Mesenchymal stem cell (in vitro differentiated cells and primary cell): ENCODE data around the gene TAF8.
"Not testable (repeated sequence)": the region's sequence is repeated elsewhere in the genome, so short reads cannot be mapped to it uniquely, and the experiment has no call there.

ENCODE experiments used
- DNase-seq: peaks from one replicate; pipeline ENCODE4 v3.0.0-alpha.2; 2013
- H2AFZ ChIP-seq: one replicate; pipeline ENCODE4 v1.6.1; 2013; ENCODE audit warnings: low read depth, mild to moderate bottlenecking, control low read depth, inconsistent platforms, low read length, moderate library complexity
- H2AK5ac ChIP-seq: 2 replicates; pipeline ENCODE4 v1.6.1; 2013; ENCODE audit warnings: low read length, moderate library complexity, mild to moderate bottlenecking, inconsistent platforms; ENCODE audit not compliant: severe bottlenecking
- H2BK120ac ChIP-seq: one replicate; pipeline ENCODE4 v1.6.1; 2013; ENCODE audit warnings: low read depth, mild to moderate bottlenecking, inconsistent platforms, low read length, moderate library complexity
- H2BK12ac ChIP-seq, 2 experiments: one replicate each; pipeline ENCODE4 v1.6.1; 2013; ENCODE audit warnings: inconsistent platforms in 2 of 2, low read length in 2 of 2, mild to moderate bottlenecking in 2 of 2, moderate library complexity in 2 of 2, control low read depth in 1 of 2
- H2BK15ac ChIP-seq: one replicate; pipeline ENCODE4 v1.6.1; 2013; ENCODE audit warnings: mild to moderate bottlenecking, low read depth, inconsistent platforms; ENCODE audit not compliant: poor library complexity, severe bottlenecking
- H2BK5ac ChIP-seq: 2 replicates; pipeline ENCODE4 v1.6.1; 2013; ENCODE audit warnings: low read depth, mild to moderate bottlenecking, low read length, control low read depth, inconsistent platforms; ENCODE audit not compliant: poor library complexity, severe bottlenecking
- H3K14ac ChIP-seq, 2 experiments: one replicate each; pipeline ENCODE4 v1.6.1; 2013; ENCODE audit warnings: inconsistent platforms in 2 of 2, low read length in 2 of 2, control low read depth in 1 of 2, mild to moderate bottlenecking in 1 of 2, moderate library complexity in 1 of 2
- H3K18ac ChIP-seq, 2 experiments: one replicate each; pipeline ENCODE4 v1.6.1; 2013; ENCODE audit warnings: inconsistent platforms in 2 of 2, low read length in 2 of 2, control low read depth in 1 of 2, low read depth in 1 of 2, mild to moderate bottlenecking in 1 of 2
- H3K23ac ChIP-seq, 2 experiments: one replicate each; pipeline ENCODE4 v1.6.1; 2013; ENCODE audit warnings: inconsistent platforms in 2 of 2, low read length in 2 of 2, mild to moderate bottlenecking in 2 of 2, moderate library complexity in 2 of 2, control low read depth in 1 of 2
- H3K27ac ChIP-seq: 2 replicates; pipeline ENCODE4 v1.5.1; 2013; ENCODE audit warnings: mild to moderate bottlenecking, moderate library complexity, low read length, control low read depth, inconsistent platforms; ENCODE audit not compliant: poor library complexity, severe bottlenecking
- H3K27me3 ChIP-seq, 2 experiments: 2 replicates each; pipeline versions ENCODE4 v1.6.1 to v1.7.0; 2013; ENCODE audit warnings: low read length in 2 of 2, mild to moderate bottlenecking in 2 of 2, moderate library complexity in 2 of 2, control low read depth in 1 of 2, inconsistent platforms in 1 of 2; ENCODE audit not compliant: control insufficient read depth in 1 of 2, insufficient read depth in 1 of 2
- H3K36me3 ChIP-seq, 2 experiments: 2 replicates each; pipeline versions ENCODE4 v1.6.1 to v1.7.0; 2013; ENCODE audit warnings: low read length in 2 of 2, control low read depth in 1 of 2, inconsistent platforms in 1 of 2, low read depth in 1 of 2, mild to moderate bottlenecking in 1 of 2; ENCODE audit not compliant: insufficient read depth in 2 of 2, control insufficient read depth in 1 of 2
- H3K4ac ChIP-seq, 2 experiments: one replicate each; pipeline ENCODE4 v1.6.1; 2013; ENCODE audit warnings: inconsistent platforms in 2 of 2, low read length in 2 of 2, mild to moderate bottlenecking in 2 of 2, moderate library complexity in 2 of 2, control low read depth in 1 of 2, low read depth in 1 of 2
- H3K4me1 ChIP-seq: 2 replicates; pipeline ENCODE4 v1.6.1; 2013; ENCODE audit warnings: low read depth, low read length, control low read depth; ENCODE audit not compliant: control insufficient read depth, insufficient read depth
- H3K4me2 ChIP-seq: 2 replicates; pipeline ENCODE4 v1.6.1; 2013; ENCODE audit warnings: low read length, mild to moderate bottlenecking, inconsistent platforms; ENCODE audit not compliant: poor library complexity, severe bottlenecking
- H3K4me3 ChIP-seq, 2 experiments: 2 replicates each; pipeline versions ENCODE4 v1.5.1 to v1.7.0; 2013; ENCODE audit warnings: low read length in 2 of 2, mild to moderate bottlenecking in 2 of 2, control low read depth in 1 of 2, low read depth in 1 of 2; ENCODE audit not compliant: insufficient read depth in 1 of 2
- H3K79me1 ChIP-seq: replicated peaks from 2 replicates; pipeline ENCODE4 v1.6.1; 2013; ENCODE audit warnings: mild to moderate bottlenecking, control low read depth, low read length, inconsistent platforms; ENCODE audit not compliant: poor library complexity, severe bottlenecking
- H3K9ac ChIP-seq: 2 replicates; pipeline ENCODE4 v1.7.0; 2013; ENCODE audit warnings: mild to moderate bottlenecking, low read length, moderate library complexity
- H3K9me3 ChIP-seq: 2 replicates; pipeline ENCODE4 v1.7.0; 2013; ENCODE audit warnings: mild to moderate bottlenecking, low read length; ENCODE audit not compliant: control insufficient read depth
- H4K8ac ChIP-seq: one replicate; pipeline ENCODE4 v1.6.1; 2013; ENCODE audit warnings: inconsistent platforms, mild to moderate bottlenecking, low read length, moderate library complexity
- H4K91ac ChIP-seq: one replicate; pipeline ENCODE4 v1.6.1; 2013; ENCODE audit warnings: mild to moderate bottlenecking, low read length, inconsistent platforms
- WGBS: methylation state at CpG from one replicate; pipeline ENCODE4 v1.1.7; 2013; ENCODE audit warnings: mixed read lengths; 5-methylcytosine and 5-hydroxymethylcytosine counted together

Gene TAF8

GRCh38 chr6:42029881-42030280, 20.4 kb upstream of the TAF8 start:
- H2BK12ac ChIP-seq = peak overlapping the region; percentile 49 to 87
- H3K23ac ChIP-seq = no peak overlapping the region
- H3K4me1 ChIP-seq = peaks cover 22% of the 10 kb centered on the region
- no peak overlapping the region for H2AK5ac ChIP-seq
- H3K14ac ChIP-seq = peak overlapping the region in 1 of 2 experiments; percentile 12
- no peak for DNase-seq
- no peaks in the 10 kb centered on the region for H3K27me3 ChIP-seq
- H3K9ac ChIP-seq = no peak overlapping the region
- no peak overlapping the region for H2AFZ ChIP-seq
- peaks cover 6% of the 10 kb centered on the region for H3K79me1 ChIP-seq
- H2BK120ac ChIP-seq = no peak overlapping the region
- H3K9me3 ChIP-seq = no peaks in the 10 kb centered on the region
- no peaks in the 10 kb centered on the region for H3K36me3 ChIP-seq
- H3K4ac ChIP-seq = peak overlapping the region; percentile 5 to 79
- peak overlapping the region; percentile 67 for H4K8ac ChIP-seq
- peak overlapping the region; percentile 12 for H2BK15ac ChIP-seq
- no peak overlapping the region for H3K4me2 ChIP-seq
- H3K18ac ChIP-seq = peak overlapping the region; percentile 63 to 73
- peak overlapping the region; percentile 88 for H4K91ac ChIP-seq
- WGBS = 91% methylated on average over 3 of the region's 3 CpGs
- no peak overlapping the region for H2BK5ac ChIP-seq
- no peak overlapping the region for H3K27ac ChIP-seq
- no peak overlapping the region for H3K4me3 ChIP-seq

- no peak overlapping the region for H3K4me3 ChIP-seq
- peak overlapping the region; percentile 96 for H4K91ac ChIP-seq
- no peak overlapping the region for H3K4me2 ChIP-seq
- H3K23ac ChIP-seq = peak overlapping the region in 1 of 2 experiments; percentile 24
- peak overlapping the region; percentile 96 to 98 for H3K18ac ChIP-seq
- peak overlapping the region; percentile 42 for H2BK120ac ChIP-seq
- H3K14ac ChIP-seq = peak overlapping the region in 1 of 2 experiments; percentile 88
- DNase-seq = peak; percentile 68
- H3K27ac ChIP-seq = no peak overlapping the region
- no peaks in the 10 kb centered on the region for H3K27me3 ChIP-seq
- peak overlapping the region; percentile 82 to 98 for H2BK12ac ChIP-seq
- H2BK5ac ChIP-seq = no peak overlapping the region
- no peak overlapping the region for H2BK15ac ChIP-seq
- H3K36me3 ChIP-seq = no peaks in the 10 kb centered on the region
- H3K4ac ChIP-seq = peak overlapping the region; percentile 83 to 90
- 58% methylated on average over 9 of the region's 14 CpGs for WGBS
- H3K4me1 ChIP-seq = peaks cover 22% of the 10 kb centered on the region
- peak overlapping the region; percentile 96 for H4K8ac ChIP-seq
- no peaks in the 10 kb centered on the region for H3K9me3 ChIP-seq
- H2AFZ ChIP-seq = no peak overlapping the region
- peaks cover 4% of the 10 kb centered on the region for H3K79me1 ChIP-seq
- peak overlapping the region; percentile 31 for H2AK5ac ChIP-seq
- no peak overlapping the region for H3K9ac ChIP-seq
These were observed 19.5 kb upstream of the TAF8 start for GRCh38 chr6:42030585-42031506.

GRCh38 chr6:42032366-42032765, 18.0 kb upstream of the TAF8 start:
- peak overlapping the region in 1 of 2 experiments; percentile 58 for H3K4ac ChIP-seq
- H3K27ac ChIP-seq = no peak overlapping the region
- H2AFZ ChIP-seq = no peak overlapping the region
- no peak overlapping the region for H2BK5ac ChIP-seq
- peaks cover 22% of the 10 kb centered on the region for H3K4me1 ChIP-seq
- 90% methylated on average over 6 of the region's 6 CpGs for WGBS
- no peaks in the 10 kb centered on the region for H3K9me3 ChIP-seq
- H3K36me3 ChIP-seq = no peaks in the 10 kb centered on the region
- no peaks in the 10 kb centered on the region for H3K27me3 ChIP-seq
- H3K9ac ChIP-seq = no peak overlapping the region
- peak overlapping the region in 1 of 2 experiments; percentile 38 for H3K23ac ChIP-seq
- peak overlapping the region; percentile 59 to 76 for H2BK12ac ChIP-seq
- no peak overlapping the region for H3K4me2 ChIP-seq
- peak overlapping the region; percentile 81 for H2AK5ac ChIP-seq
- H4K91ac ChIP-seq = peak overlapping the region; percentile 41
- H3K18ac ChIP-seq = peak overlapping the region; percentile 29 to 63
- peaks cover 4% of the 10 kb centered on the region for H3K79me1 ChIP-seq
- peak overlapping the region; percentile 64 for H2BK15ac ChIP-seq
- DNase-seq = no peak
- peak overlapping the region in 1 of 2 experiments; percentile 70 for H3K14ac ChIP-seq
- no peak overlapping the region for H3K4me3 ChIP-seq
- H4K8ac ChIP-seq = peak overlapping the region; percentile 66
- no peak overlapping the region for H2BK120ac ChIP-seq

GRCh38 chr6:42037669-42038068, 12.7 kb upstream of the TAF8 start:
- H3K36me3 ChIP-seq, H3K9ac ChIP-seq, H3K14ac ChIP-seq, H2BK5ac ChIP-seq, H2BK15ac ChIP-seq, H4K91ac ChIP-seq, H2AFZ ChIP-seq, H4K8ac ChIP-seq, H2AK5ac ChIP-seq, H3K9me3 ChIP-seq, H3K79me1 ChIP-seq, H3K23ac ChIP-seq, H3K4me2 ChIP-seq, H2BK12ac ChIP-seq, H3K4ac ChIP-seq, H3K27me3 ChIP-seq, H3K18ac ChIP-seq, H3K27ac ChIP-seq, DNase-seq, H3K4me3 ChIP-seq, H2BK120ac ChIP-seq: not testable (repeated sequence)
- peaks cover 10% of the 10 kb centered on the region for H3K4me1 ChIP-seq
- 94% methylated on average over 12 of the region's 15 CpGs for WGBS
